Astrocyte (in vitro differentiated cells and primary cell): ENCODE results near the gene BTNL9. TPM values are rescaled to one million over a fixed set of nuclear protein-coding genes. Genes with fewer than 3 reads are reported as not detected.
"Not testable (repeated sequence)": the region's sequence is repeated elsewhere in the genome, so short reads cannot be mapped to it uniquely, and the experiment has no call there.

Source experiments
- DNase-seq: peaks from one replicate; pipeline ENCODE4 v3.0.0-alpha.2; 2010; ENCODE audit warnings: low read depth
- FAIRE-seq: peaks from 2 replicates; lab custom pipeline; 2011; peaks lifted over from hg19 to GRCh38; lab: Jason Lieb, UNC
- H2AFZ ChIP-seq: 2 replicates; pipeline ENCODE4 v1.6.0; 2012; ENCODE audit warnings: low read depth, low read length, inconsistent platforms
- H3K27ac ChIP-seq: 2 replicates; pipeline ENCODE4 v1.5.1; 2011; ENCODE audit warnings: low read depth, low read length, inconsistent platforms
- H3K27me3 ChIP-seq: 2 replicates; pipeline ENCODE4 v1.6.0; 2011; ENCODE audit warnings: low read length, inconsistent platforms; ENCODE audit not compliant: insufficient read depth
- H3K36me3 ChIP-seq: 2 replicates; pipeline ENCODE4 v1.5.1; 2011; ENCODE audit warnings: low read length, inconsistent platforms; ENCODE audit not compliant: insufficient read depth
- H3K4me1 ChIP-seq: 2 replicates; pipeline ENCODE4 v1.5.1; 2011; ENCODE audit warnings: low read length, inconsistent platforms; ENCODE audit not compliant: insufficient read depth
- H3K4me2 ChIP-seq: 2 replicates; pipeline ENCODE4 v1.6.0; 2012; ENCODE audit warnings: low read length, inconsistent platforms
- H3K4me3 ChIP-seq: 2 replicates; pipeline ENCODE4 v1.5.1; 2011; ENCODE audit warnings: low read depth, mild to moderate bottlenecking, low read length, inconsistent platforms; ENCODE audit not compliant: insufficient read depth
- H3K79me2 ChIP-seq: 2 replicates; pipeline ENCODE4 v1.6.0; 2012; ENCODE audit warnings: mild to moderate bottlenecking, low read length, inconsistent platforms; ENCODE audit not compliant: insufficient read depth
- H3K9ac ChIP-seq: 2 replicates; pipeline ENCODE4 v1.6.0; 2012; ENCODE audit warnings: mild to moderate bottlenecking, low read length, inconsistent platforms
- H3K9me3 ChIP-seq: 2 replicates; pipeline ENCODE4 v1.5.1; 2012; ENCODE audit warnings: low read depth, mild to moderate bottlenecking, low read length, inconsistent platforms; ENCODE audit not compliant: insufficient read depth
- H4K20me1 ChIP-seq: 2 replicates; pipeline ENCODE4 v1.6.0; 2012; ENCODE audit warnings: low read length, inconsistent platforms; ENCODE audit not compliant: insufficient read depth
- H3K27ac Mint-ChIP-seq: one replicate; pipeline ENCODE4 v1.8.0; 2021; ENCODE audit warnings: mild to moderate bottlenecking, mixed read lengths; ENCODE audit not compliant: unreplicated experiment
- H3K27me3 Mint-ChIP-seq: one replicate; pipeline ENCODE4 v1.8.0; 2021; ENCODE audit warnings: low read depth, mixed read lengths; ENCODE audit not compliant: unreplicated experiment
- H3K36me3 Mint-ChIP-seq: one replicate; pipeline ENCODE4 v1.8.0; 2021; ENCODE audit warnings: low read depth, mixed read lengths; ENCODE audit not compliant: unreplicated experiment
- H3K4me1 Mint-ChIP-seq: one replicate; pipeline ENCODE4 v1.8.0; 2021; ENCODE audit warnings: low read depth, mixed read lengths; ENCODE audit not compliant: unreplicated experiment
- H3K4me3 Mint-ChIP-seq: one replicate; pipeline ENCODE4 v1.8.0; 2021; ENCODE audit warnings: mild to moderate bottlenecking, moderate library complexity, mixed read lengths; ENCODE audit not compliant: unreplicated experiment
- H3K9me3 Mint-ChIP-seq: one replicate; pipeline ENCODE4 v1.8.0; 2021; ENCODE audit warnings: mild to moderate bottlenecking, mixed read lengths; ENCODE audit not compliant: unreplicated experiment
- CTCF ChIP-seq: IDR thresholded peaks from 2 replicates; pipeline ENCODE4 v1.5.1; 2011; ENCODE audit warnings: low read depth, mild to moderate bottlenecking, inconsistent platforms, low read length, moderate library complexity; ENCODE audit not compliant: insufficient read depth
- EZH2 ChIP-seq: IDR thresholded peaks from 2 replicates; pipeline ENCODE4 v1.6.1; 2012; ENCODE audit warnings: mild to moderate bottlenecking, low read length, inconsistent platforms; ENCODE audit not compliant: insufficient read depth
- total RNA-seq: library from RNA; stranded (reverse); gene quantifications from 2 replicates; pipeline ENCODE4 v1.2.1, GENCODE V29; 2021

BTNL9 gene
- total RNA-seq, 1 donor from 2014 or later = not detected

GRCh38 chr5:181100121-181100875 lies 60.2 kb downstream of the BTNL9 start:
- H2AFZ ChIP-seq = no peak overlapping the region

GRCh38 chr5:181101030-181101641 lies 61.1 kb downstream of the BTNL9 start:
- H3K4me2 ChIP-seq, H3K9ac ChIP-seq, H3K27ac Mint-ChIP-seq, FAIRE-seq, H3K27ac ChIP-seq, H3K36me3 ChIP-seq, H3K4me3 ChIP-seq, H2AFZ ChIP-seq, H4K20me1 ChIP-seq, H3K9me3 ChIP-seq, H3K4me3 Mint-ChIP-seq, DNase-seq, H3K9me3 Mint-ChIP-seq, H3K79me2 ChIP-seq, H3K4me1 Mint-ChIP-seq, H3K36me3 Mint-ChIP-seq, H3K4me1 ChIP-seq: not testable (repeated sequence)
- peaks cover 18% of the 10 kb centered on the region for H3K27me3 ChIP-seq
- peaks cover 35% of the 10 kb centered on the region for H3K27me3 Mint-ChIP-seq

More at GRCh38 chr5:181100121-181100875, 60.2 kb downstream of the BTNL9 start:
- peaks cover 3% of the 10 kb centered on the region for H3K36me3 Mint-ChIP-seq
- Histone ChIP-seq H3K9me3 (no peaks in the 10 kb centered on the region), H4K20me1 (no peaks in the 10 kb centered on the region), H3K9ac (no peak overlapping the region), H3K79me2 (no peaks in the 10 kb centered on the region), H3K27ac (no peak overlapping the region), H3K4me3 (no peak overlapping the region), H3K36me3 (no peaks in the 10 kb centered on the region), H3K27me3 (peaks cover 15% of the 10 kb centered on the region), H3K4me1 (no peaks in the 10 kb centered on the region), H3K4me2 (peak overlapping the region; percentile 59)
- FAIRE-seq = no peak
- peak overlapping the region; percentile 26 for H3K27ac Mint-ChIP-seq
- TF ChIP-seq EZH2 (no peak), CTCF (no peak)
- H3K4me3 Mint-ChIP-seq = no peak overlapping the region
- no peaks in the 10 kb centered on the region for H3K4me1 Mint-ChIP-seq
- peaks cover 7% of the 10 kb centered on the region for H3K9me3 Mint-ChIP-seq
- no peak for DNase-seq
- H3K27me3 Mint-ChIP-seq = peaks cover 28% of the 10 kb centered on the region

GRCh38 chr5:181101930-181102674 lies 62.0 kb downstream of the BTNL9 start:
- H3K79me2 ChIP-seq, H3K4me1 ChIP-seq, H2AFZ ChIP-seq, H3K4me1 Mint-ChIP-seq, DNase-seq, H3K4me3 Mint-ChIP-seq, H3K9me3 ChIP-seq, H3K36me3 Mint-ChIP-seq, H3K36me3 ChIP-seq, H3K27ac Mint-ChIP-seq, H3K9ac ChIP-seq, H3K4me2 ChIP-seq, H3K9me3 Mint-ChIP-seq, H4K20me1 ChIP-seq, H3K27ac ChIP-seq, H3K4me3 ChIP-seq: not testable (repeated sequence)
- peaks cover 39% of the 10 kb centered on the region for H3K27me3 Mint-ChIP-seq
- FAIRE-seq = peak; percentile 99
- peaks cover 18% of the 10 kb centered on the region for H3K27me3 ChIP-seq

GRCh38 chr5:181104259-181104568 lies 64.1 kb downstream of the BTNL9 start:
- H2AFZ ChIP-seq, H3K9me3 Mint-ChIP-seq, H4K20me1 ChIP-seq, H3K4me2 ChIP-seq, FAIRE-seq, H3K4me1 ChIP-seq, H3K4me1 Mint-ChIP-seq, H3K27ac ChIP-seq, H3K36me3 Mint-ChIP-seq, H3K36me3 ChIP-seq, H3K4me3 ChIP-seq, H3K9ac ChIP-seq, H3K9me3 ChIP-seq, DNase-seq, H3K79me2 ChIP-seq: not testable (repeated sequence)
- peaks cover 14% of the 10 kb centered on the region for H3K27me3 ChIP-seq
- peak overlapping the region; percentile 24 for H3K27ac Mint-ChIP-seq
- H3K27me3 Mint-ChIP-seq = peaks cover 52% of the 10 kb centered on the region
- H3K4me3 Mint-ChIP-seq = peak overlapping the region; percentile 65
